Tibial nerve (tissue), 4 donors: ENCODE results near the gene CYP17A1.

Source experiments
- EP300 ChIP-seq, 2 donors: sonication (generic); formaldehyde crosslinking; IDR thresholded peaks; one replicate each; pipeline ENCODE4 v1.6.1; 2017; ENCODE audit warnings: antibody characterized with exemption in 2 of 2, mild to moderate bottlenecking in 1 of 2
- POLR2A ChIP-seq, 2 donors: fragments of 450-650 bp; IDR thresholded peaks; one replicate each; pipeline ENCODE4 v1.6.1; 2017; ENCODE audit warnings: antibody characterized with exemption in 2 of 2, mild to moderate bottlenecking in 2 of 2, moderate library complexity in 2 of 2
- TF ChIP-seq, protein P1 (sequence below), 5 experiments: fragments of 200-600 bp in 3 of 5; fragments of 450-650 bp in 2 of 5; sonication (generic) in 3 of 5; IDR thresholded peaks; one replicate each; pipeline ENCODE4 v1.5.1; 2016 to 2019; ENCODE audit warnings: antibody characterized with exemption in 5 of 5, mild to moderate bottlenecking in 3 of 5, moderate library complexity in 2 of 5

DNA sequence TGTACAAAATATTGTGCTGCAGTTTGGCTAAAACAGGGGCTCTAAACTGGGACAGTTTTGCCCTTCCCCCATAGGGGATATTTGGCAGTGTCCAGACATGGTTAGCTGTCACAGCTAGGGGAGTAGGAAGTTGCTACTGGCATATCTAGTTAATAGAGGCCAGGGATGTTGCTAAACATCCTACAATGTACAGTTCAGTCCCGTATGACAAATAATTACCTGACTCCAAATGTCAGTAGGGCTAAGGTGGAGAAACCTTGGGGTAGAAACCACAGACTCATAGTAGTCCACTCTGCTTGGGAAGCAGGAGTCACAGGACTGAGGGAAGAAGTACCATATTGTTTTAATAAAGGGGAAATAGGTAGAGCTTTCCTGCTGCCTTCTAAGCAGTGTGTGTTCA, 53.6 kb downstream of the CYP17A1 start:
- TF ChIP-seq, protein P1, sequence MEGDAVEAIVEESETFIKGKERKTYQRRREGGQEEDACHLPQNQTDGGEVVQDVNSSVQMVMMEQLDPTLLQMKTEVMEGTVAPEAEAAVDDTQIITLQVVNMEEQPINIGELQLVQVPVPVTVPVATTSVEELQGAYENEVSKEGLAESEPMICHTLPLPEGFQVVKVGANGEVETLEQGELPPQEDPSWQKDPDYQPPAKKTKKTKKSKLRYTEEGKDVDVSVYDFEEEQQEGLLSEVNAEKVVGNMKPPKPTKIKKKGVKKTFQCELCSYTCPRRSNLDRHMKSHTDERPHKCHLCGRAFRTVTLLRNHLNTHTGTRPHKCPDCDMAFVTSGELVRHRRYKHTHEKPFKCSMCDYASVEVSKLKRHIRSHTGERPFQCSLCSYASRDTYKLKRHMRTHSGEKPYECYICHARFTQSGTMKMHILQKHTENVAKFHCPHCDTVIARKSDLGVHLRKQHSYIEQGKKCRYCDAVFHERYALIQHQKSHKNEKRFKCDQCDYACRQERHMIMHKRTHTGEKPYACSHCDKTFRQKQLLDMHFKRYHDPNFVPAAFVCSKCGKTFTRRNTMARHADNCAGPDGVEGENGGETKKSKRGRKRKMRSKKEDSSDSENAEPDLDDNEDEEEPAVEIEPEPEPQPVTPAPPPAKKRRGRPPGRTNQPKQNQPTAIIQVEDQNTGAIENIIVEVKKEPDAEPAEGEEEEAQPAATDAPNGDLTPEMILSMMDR (IDR thresholded peaks at IDR 0.05) = no peak
- no peak for TF ChIP-seq POLR2A (IDR thresholded peaks at IDR 0.05)
- no peak for TF ChIP-seq EP300 (IDR thresholded peaks at IDR 0.05)
